Neural cell (in vitro differentiated cells): ENCODE data around the gene RASGRP2.

Experiments used
- CTCF ChIP-seq: fragments of 450-650 bp; IDR thresholded peaks from 2 replicates; pipeline ENCODE4 v1.5.1; 2014; ENCODE audit warnings: antibody characterized with exemption, mild to moderate bottlenecking, moderate library complexity; ENCODE audit not compliant: poor library complexity, severe bottlenecking
- EZH2 ChIP-seq: fragments of 200-600, 300-800 bp; shearing (Covaris generic), sonication (generic); IDR thresholded peaks from 2 replicates; pipeline ENCODE4 v1.6.1; 2014; ENCODE audit warnings: antibody characterized with exemption, low read length, borderline replicate concordance, mild to moderate bottlenecking; ENCODE audit not compliant: insufficient read depth, poor library complexity, severe bottlenecking
- POLR2AphosphoS5 ChIP-seq: IDR thresholded peaks from 2 replicates; pipeline ENCODE4 v1.6.1; 2012
- REST ChIP-seq: IDR thresholded peaks from 2 replicates; pipeline ENCODE4 v1.6.1; 2012; ENCODE audit warnings: borderline replicate concordance
- SMC3 ChIP-seq: fragments of 450-650 bp; conservative IDR thresholded peaks from 2 replicates; pipeline ENCODE4 v1.6.1; 2014; ENCODE audit warnings: antibody characterized with exemption, mild to moderate bottlenecking, moderate library complexity; ENCODE audit not compliant: poor library complexity
- TAF1 ChIP-seq: IDR thresholded peaks from 2 replicates; pipeline ENCODE4 v1.6.1; 2012; ENCODE audit warnings: low read depth

GRCh38 chr11:64753019-64753379 lies 9.1 kb upstream of the RASGRP2 start:
- TF ChIP-seq CTCF (no peak), POLR2AphosphoS5 (no peak), EZH2 (no peak), SMC3 (no peak), REST (no peak), TAF1 (no peak)
